DOHH2 (cell line): ENCODE results near the gene STARD9.

Experiments
- H3F3A ChIP-seq: fragments of 200-600 bp; sonication (generic), shearing (Covaris generic); 2 replicates; pipeline ENCODE4 v1.6.0; 2016; ENCODE audit warnings: antibody characterized with exemption, mild to moderate bottlenecking; ENCODE audit not compliant: control insufficient read depth, insufficient read depth
- H3K27ac ChIP-seq: fragments of 200-600 bp; sonication (generic); 2 replicates; pipeline ENCODE4 v1.5.1; 2014; ENCODE audit warnings: low read depth, mild to moderate bottlenecking, low read length, moderate library complexity
- H3K27me3 ChIP-seq: fragments of 200-600 bp; sonication (generic); 2 replicates; pipeline ENCODE4 v1.6.1; 2014; ENCODE audit warnings: mild to moderate bottlenecking, low read length, mixed read lengths; ENCODE audit not compliant: control insufficient read depth
- H3K36me3 ChIP-seq: fragments of 200-600 bp; sonication (generic); 2 replicates; pipeline ENCODE4 v1.6.1; 2014; ENCODE audit warnings: mild to moderate bottlenecking, low read length, moderate library complexity, mixed read lengths; ENCODE audit not compliant: control insufficient read depth
- H3K4me1 ChIP-seq: fragments of 200-600 bp; sonication (generic); 2 replicates; pipeline ENCODE4 v1.6.1; 2014; ENCODE audit warnings: mild to moderate bottlenecking, low read length, mixed read lengths; ENCODE audit not compliant: control insufficient read depth
- H3K4me2 ChIP-seq: fragments of 200-600 bp; sonication (generic); 2 replicates; pipeline ENCODE4 v1.6.0; 2014; ENCODE audit warnings: mild to moderate bottlenecking, low read length, moderate library complexity
- H3K4me3 ChIP-seq: fragments of 200-600 bp; sonication (generic); 2 replicates; pipeline ENCODE4 v1.5.1; 2014; ENCODE audit warnings: mild to moderate bottlenecking, low read length, mixed read lengths
- H3K79me2 ChIP-seq: fragments of 200-600 bp; sonication (generic); 2 replicates; pipeline ENCODE4 v1.6.1; 2014; ENCODE audit warnings: mild to moderate bottlenecking, low read length, mixed read lengths; ENCODE audit not compliant: control insufficient read depth
- H3K9me2 ChIP-seq: fragments of 200-600 bp; sonication (generic); replicated peaks from 2 replicates; pipeline ENCODE4 v1.6.1; 2014; ENCODE audit warnings: mild to moderate bottlenecking, low read length, mixed read lengths; ENCODE audit not compliant: control insufficient read depth
- H3K9me3 ChIP-seq: fragments of 200-600 bp; sonication (generic); 2 replicates; pipeline ENCODE4 v1.6.1; 2014; ENCODE audit warnings: antibody characterized with exemption, low read length, mixed read lengths; ENCODE audit not compliant: control insufficient read depth, insufficient read depth
- H4K20me1 ChIP-seq: fragments of 200-600 bp; sonication (generic); 2 replicates; pipeline ENCODE4 v1.6.0; 2014; ENCODE audit warnings: low read depth, mild to moderate bottlenecking, antibody characterized with exemption, low read length, moderate library complexity; ENCODE audit not compliant: control insufficient read depth, insufficient read depth
- CTCF ChIP-seq: fragments of 200-600 bp; sonication (generic); IDR thresholded peaks from one replicate; pipeline ENCODE4 v1.5.1; 2014; ENCODE audit warnings: antibody characterized with exemption, mild to moderate bottlenecking, low read depth, low read length; ENCODE audit not compliant: poor library complexity, severe bottlenecking
- EZH2phosphoT487 ChIP-seq: fragments of 200-600 bp; sonication (generic); IDR thresholded peaks from 2 replicates; pipeline ENCODE4 v1.6.1; 2017; ENCODE audit warnings: borderline replicate concordance, mild to moderate bottlenecking, antibody characterized with exemption, low read length, moderate library complexity, mixed read lengths

The STARD9 gene

GRCh38 chr15:42575188-42576039 is at the start of gene STARD9:
Gene STARD9, plus strand, starts transcription at chr15:42575606. Its CDS starts 110 bp downstream, at chr15:42575716.
- peaks cover 29% of the 10 kb centered on the region for H3K4me1 ChIP-seq
- peaks cover 7% of the 10 kb centered on the region for H3K79me2 ChIP-seq
- no peak within 1 kb of the TSS; the same call in 1 of the 2 replicates for H3K27ac ChIP-seq
- H3K36me3 ChIP-seq = no peaks in the 10 kb centered on the region
- H3K4me2 ChIP-seq = peak within 1 kb of the TSS; percentile 96
- H3F3A ChIP-seq = peaks cover 12% of the 10 kb centered on the region
- peak within 1 kb of the TSS; percentile 89 for H3K4me3 ChIP-seq
- H4K20me1 ChIP-seq = 0 out of 2 replicates have a peak, but pooled peaks cover 7% of the 10 kb centered on the region
- TF ChIP-seq CTCF = peak; percentile 9
- no peak for TF ChIP-seq EZH2phosphoT487
- peaks cover 9% of the 10 kb centered on the region for H3K27me3 ChIP-seq
- H3K9me2 ChIP-seq = no peaks in the 10 kb centered on the region
- no peaks in the 10 kb centered on the region for H3K9me3 ChIP-seq

- H3K27ac ChIP-seq = no peak overlapping the region
- no peak overlapping the region for H3K4me3 ChIP-seq
- no peaks in the 10 kb centered on the region for H3K79me2 ChIP-seq
- H4K20me1 ChIP-seq = no peaks in the 10 kb centered on the region
- no peaks in the 10 kb centered on the region for H3K9me2 ChIP-seq
- peaks cover 52% of the 10 kb centered on the region for H3K36me3 ChIP-seq
- no peaks in the 10 kb centered on the region for H3K27me3 ChIP-seq
- TF ChIP-seq EZH2phosphoT487 (no peak), CTCF (no peak)
- H3K9me3 ChIP-seq = no peaks in the 10 kb centered on the region
- H3K4me1 ChIP-seq = no peaks in the 10 kb centered on the region
- H3K4me2 ChIP-seq = no peak overlapping the region
- 0 out of 2 replicates have a peak, but pooled peaks cover 2% of the 10 kb centered on the region for H3F3A ChIP-seq
These were observed 46.4 kb upstream of the STARD9 start for GRCh38 chr15:42528970-42529369.

- no peaks in the 10 kb centered on the region for H3K9me2 ChIP-seq
- TF ChIP-seq CTCF (no peak), EZH2phosphoT487 (no peak)
- H4K20me1 ChIP-seq = no peaks in the 10 kb centered on the region
- 0 out of 2 replicates have a peak, but pooled peaks cover 2% of the 10 kb centered on the region for H3F3A ChIP-seq
- H3K9me3 ChIP-seq = no peaks in the 10 kb centered on the region
- peaks cover 50% of the 10 kb centered on the region for H3K36me3 ChIP-seq
- no peak overlapping the region for H3K4me2 ChIP-seq
- H3K4me3 ChIP-seq = no peak overlapping the region
- H3K4me1 ChIP-seq = no peaks in the 10 kb centered on the region
- no peaks in the 10 kb centered on the region for H3K27me3 ChIP-seq
- H3K79me2 ChIP-seq = no peaks in the 10 kb centered on the region
- no peak overlapping the region for H3K27ac ChIP-seq
These were observed 42.2 kb upstream of the STARD9 start for GRCh38 chr15:42533246-42533645.
